ENCODE data around the gene TFRC. TPM values are rescaled to one million over a fixed set of nuclear protein-coding genes. Genes with fewer than 3 reads are reported as not detected.
"Not testable (repeated sequence)": the region's sequence is repeated elsewhere in the genome, so short reads cannot be mapped to it uniquely, and the experiment has no call there.

The TFRC gene
- total RNA-seq, 1 donor from 2014 or later, result 91.8 TPM

GRCh38 chr3:196013587-196014487 is 68.1 kb downstream of the TFRC start:
- no peak for DNase-seq (ENCODE audit: missing footprints)
- ATAC-seq, result no peak
- intact Hi-C loops (cut with DNase I), result no loop called here

- no peak for ATAC-seq
Measured at GRCh38 chr3:196012941-196013476, 68.9 kb downstream of the TFRC start.

DNA sequence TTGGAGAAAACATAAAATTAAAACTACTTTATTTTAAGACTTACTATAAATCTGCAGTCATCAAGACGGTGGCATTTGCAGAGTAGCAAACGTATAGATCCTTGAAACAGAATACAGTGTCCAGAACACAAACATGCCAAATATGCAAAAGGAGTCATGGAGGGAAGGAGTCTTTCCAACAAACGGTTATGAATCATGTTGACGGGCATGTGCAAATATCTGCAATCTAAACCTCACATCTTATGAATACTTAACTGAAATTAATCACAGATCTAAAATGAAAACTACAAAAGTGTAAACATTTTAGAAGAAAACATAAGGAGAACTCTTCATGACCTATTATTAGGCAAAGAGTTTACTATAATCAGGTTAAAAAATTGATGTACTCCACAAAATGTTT is 69.4 kb downstream of the TFRC start:
- intact Hi-C loops (cut with DNase I), result no loop called here

More at GRCh38 chr3:196012941-196013476, 68.9 kb downstream of the TFRC start:
- intact Hi-C loops (cut with DNase I), result no loop called here
- DNase-seq (ENCODE audit: missing footprints), result no peak

GRCh38 chr3:196009456-196009855 is 72.4 kb downstream of the TFRC start:
- no peak for DNase-seq (ENCODE audit: missing footprints)
- intact Hi-C loops (cut with DNase I), result no loop called here
- no peak for ATAC-seq

More for the DNA sequence above, 69.4 kb downstream of the TFRC start:
- no peak for ATAC-seq
- no peak for DNase-seq (ENCODE audit: missing footprints)

GRCh38 chr3:196008929-196009328 is 73.0 kb downstream of the TFRC start:
- intact Hi-C loops (cut with DNase I), result no loop called here
- no peak for DNase-seq (ENCODE audit: missing footprints)
- no peak for ATAC-seq

- no peak for DNase-seq (ENCODE audit: missing footprints)
- intact Hi-C loops (cut with DNase I), result no loop called here
- no peak for ATAC-seq
Measured at GRCh38 chr3:196008387-196008786, 73.5 kb downstream of the TFRC start.

DNA sequence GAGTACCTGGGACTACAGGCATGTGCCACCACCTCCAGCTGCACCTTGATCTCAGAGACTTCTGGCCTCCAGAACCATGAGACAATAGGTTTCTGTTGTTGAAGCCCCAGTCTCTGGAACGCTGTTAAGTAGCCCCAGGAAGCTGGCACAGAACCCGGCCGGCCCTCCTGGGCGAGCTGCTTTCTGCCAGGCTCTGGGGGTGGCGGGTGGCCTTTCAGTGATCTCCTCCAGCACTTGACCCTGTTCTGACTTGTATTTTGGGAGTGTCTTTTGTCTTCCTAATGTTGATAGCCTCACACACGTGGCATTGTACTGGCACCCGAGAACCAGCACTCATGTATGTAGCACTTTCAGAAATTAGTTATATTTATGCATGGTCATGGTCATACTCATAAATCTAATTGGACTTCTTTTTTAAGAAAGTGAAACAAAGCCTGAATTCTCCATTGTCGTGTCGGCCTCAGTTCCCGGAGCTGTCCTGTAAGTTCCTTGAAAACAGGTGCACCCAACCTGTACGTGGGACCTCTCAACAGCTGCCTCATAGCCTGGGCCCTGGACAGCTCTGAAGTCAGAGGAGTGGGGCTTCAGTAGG is 74.0 kb downstream of the TFRC start:
- ATAC-seq (no peak), DNase-seq (ENCODE audit: missing footprints) (no peak)
- intact Hi-C loops (cut with DNase I), result no loop called here

- intact Hi-C loops (cut with DNase I); ATAC-seq; DNase-seq (ENCODE audit: missing footprints): not testable (repeated sequence)
Measured at GRCh38 chr3:196005338-196005737, 76.6 kb downstream of the TFRC start.

DNA sequence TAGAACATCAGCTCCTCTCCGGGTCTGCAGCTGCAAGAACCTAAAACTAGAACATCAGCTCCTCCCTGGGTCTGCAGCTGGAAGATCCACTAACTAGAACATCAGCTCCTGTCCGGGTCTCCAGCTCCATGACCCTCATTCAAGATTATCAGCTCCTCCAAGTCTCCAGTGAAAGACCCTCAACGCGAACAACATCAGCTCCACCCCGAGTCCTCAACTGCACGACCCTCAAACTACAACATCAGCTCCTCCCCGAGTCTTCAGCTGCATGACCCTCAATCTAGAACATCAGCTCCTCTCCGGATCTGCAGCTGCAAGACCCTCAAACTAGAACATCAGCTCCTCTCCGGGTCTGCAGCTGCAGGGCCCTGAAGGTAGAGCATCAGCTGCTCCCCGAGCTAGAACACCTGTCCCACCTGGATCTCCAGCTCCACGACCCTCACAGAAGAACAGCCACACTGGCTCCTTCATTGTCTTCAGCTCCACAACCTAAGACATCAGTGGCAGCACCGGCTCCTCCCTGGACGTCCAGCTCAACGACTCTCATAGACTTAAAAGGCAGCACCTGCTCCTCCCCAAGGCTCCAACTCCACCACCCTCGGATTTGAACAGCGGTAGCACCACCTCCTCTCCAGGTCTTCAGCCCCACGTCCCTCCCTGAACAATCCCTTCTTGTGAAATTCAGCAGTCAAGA is 77.4 kb downstream of the TFRC start:
- DNase-seq (ENCODE audit: missing footprints); ATAC-seq; intact Hi-C loops (cut with DNase I): not testable (repeated sequence)

DNA sequence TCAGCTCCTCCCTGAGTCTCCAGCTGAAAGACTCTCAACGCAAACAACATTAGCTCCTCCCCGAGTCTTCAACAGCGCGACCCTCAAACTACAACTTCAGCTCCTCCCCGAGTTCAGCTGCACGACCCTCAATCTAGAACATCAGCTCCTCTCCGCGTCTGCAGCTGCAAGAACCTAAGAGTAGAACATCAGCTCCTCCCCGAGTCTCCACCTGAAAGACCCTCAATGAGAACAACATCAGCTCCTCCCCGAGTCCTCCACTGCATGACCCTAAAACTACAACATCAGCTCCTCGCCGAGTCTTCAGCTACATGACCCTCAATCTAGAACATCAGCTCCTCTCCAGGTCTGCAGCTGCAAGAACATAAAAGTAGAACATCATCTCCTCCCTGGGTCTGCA is 78.3 kb downstream of the TFRC start:
- DNase-seq (ENCODE audit: missing footprints), result no peak

GRCh38 chr3:196002721-196003120 is 79.2 kb downstream of the TFRC start:
- ATAC-seq; intact Hi-C loops (cut with DNase I); DNase-seq (ENCODE audit: missing footprints): not testable (repeated sequence)

More for the DNA sequence above, 78.3 kb downstream of the TFRC start:
- no peak for ATAC-seq
- intact Hi-C loops (cut with DNase I), result no loop called here

GRCh38 chr3:196001240-196001639 is 80.7 kb downstream of the TFRC start:
- ATAC-seq; intact Hi-C loops (cut with DNase I); DNase-seq (ENCODE audit: missing footprints): not testable (repeated sequence)

DNA sequence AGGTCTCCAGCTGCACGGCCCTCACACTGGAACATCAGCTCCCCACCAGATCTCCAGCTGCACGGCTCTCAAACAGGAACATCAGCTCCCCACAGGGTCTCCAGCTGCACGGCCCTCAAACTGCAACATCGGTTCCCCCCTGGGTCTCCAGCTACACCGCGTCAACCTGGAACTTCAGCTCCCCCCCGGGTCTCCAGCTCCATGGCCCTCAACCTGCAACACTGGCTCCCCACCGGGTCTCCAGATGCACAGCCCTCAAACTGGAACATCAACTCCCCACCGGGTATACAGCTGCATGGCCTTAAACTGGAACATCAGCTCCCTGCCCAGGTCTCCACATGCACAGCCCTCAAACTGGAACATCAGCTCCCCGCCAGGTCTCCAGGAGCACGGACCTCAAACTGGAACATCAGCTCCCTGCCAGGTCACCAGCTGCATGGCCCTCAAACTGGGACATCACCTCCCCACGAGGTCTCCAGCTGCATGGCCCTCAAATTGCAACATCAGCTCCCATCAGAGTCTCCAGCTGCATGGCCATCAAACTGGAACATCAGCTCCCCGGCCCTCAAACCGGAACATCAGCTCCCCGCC is 81.4 kb downstream of the TFRC start:
- ATAC-seq; DNase-seq (ENCODE audit: missing footprints); intact Hi-C loops (cut with DNase I): not testable (repeated sequence)

DNA sequence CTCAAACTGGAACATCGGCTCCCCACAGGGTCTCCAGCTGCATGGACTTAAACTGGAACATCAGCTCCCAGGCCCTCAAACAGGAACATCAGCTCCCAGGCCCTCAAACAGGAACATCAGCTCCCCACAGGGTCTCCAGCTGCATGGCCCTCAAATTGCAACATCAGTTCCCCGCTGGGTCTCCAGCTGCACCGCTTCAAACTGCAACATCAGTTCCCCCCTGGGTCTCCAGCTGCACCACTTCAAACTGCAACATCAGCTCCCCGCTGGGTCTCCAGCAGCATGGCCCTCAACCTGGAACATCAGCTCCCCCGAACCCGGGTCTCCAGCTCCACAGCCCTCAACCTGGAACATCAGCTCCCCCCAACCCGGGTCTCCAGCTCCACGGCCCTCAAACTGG is 82.0 kb downstream of the TFRC start:
- ATAC-seq (no peak), DNase-seq (ENCODE audit: missing footprints) (no peak)
- intact Hi-C loops (cut with DNase I), result no loop called here

Other genes with a start within 250 kb of the TFRC start
- 31.7 TPM for gene TNK2, start 173.5 kb downstream of the TFRC start, total RNA-seq
- gene ZDHHC19, start 129.3 kb upstream of the TFRC start, total RNA-seq, result not detected
- 0.60 TPM for gene SLC51A, start 134.4 kb upstream of the TFRC start, total RNA-seq
- gene PCYT1A, start 205.6 kb upstream of the TFRC start, total RNA-seq, result 103 TPM
- 2.9 TPM for gene DYNLT2B, start 236.2 kb upstream of the TFRC start, total RNA-seq

All from Right ventricle myocardium inferior (tissue), 1 donor.